Measurements from ENCODE around the gene LZIC. TPM values are rescaled to one million over a fixed set of nuclear protein-coding genes. Genes with fewer than 3 reads are reported as not detected.

The LZIC gene
- total RNA-seq, 1 donor from 2014 or later: 38.0 TPM

GRCh38 chr1:9901148-9902059 is 41.8 kb downstream of the LZIC start:
- Histone ChIP-seq H4K20me1 (ENCODE audit: insufficient read depth, low read length) (peaks cover 39% of the 10 kb centered on the region), H3K27me3 (ENCODE audit: insufficient read depth, low read length) (no peaks in the 10 kb centered on the region), H2AFZ (ENCODE audit: low read depth, low read length) (no peak overlapping the region), H3K4me2 (ENCODE audit: low read length) (no peak overlapping the region), H3K4me1 (ENCODE audit: insufficient read depth, low read length) (peaks cover 14% of the 10 kb centered on the region), H3K4me3 (ENCODE audit: insufficient read depth, low read depth, low read length) (no peak overlapping the region), H3K9me3 (ENCODE audit: insufficient read depth, low read depth, low read length) (no peaks in the 10 kb centered on the region), H3K79me2 (ENCODE audit: insufficient read depth, low read length) (peaks cover 30% of the 10 kb centered on the region), H3K9ac (ENCODE audit: low read length) (no peak overlapping the region), H3K27ac (ENCODE audit: low read depth, low read length) (no peak overlapping the region), H3K36me3 (ENCODE audit: insufficient read depth, low read length) (no peaks in the 10 kb centered on the region)
- no peak for TF ChIP-seq EZH2 (IDR thresholded peaks at IDR 0.05; ENCODE audit: insufficient read depth, low read length)
- TF ChIP-seq, protein P1, sequence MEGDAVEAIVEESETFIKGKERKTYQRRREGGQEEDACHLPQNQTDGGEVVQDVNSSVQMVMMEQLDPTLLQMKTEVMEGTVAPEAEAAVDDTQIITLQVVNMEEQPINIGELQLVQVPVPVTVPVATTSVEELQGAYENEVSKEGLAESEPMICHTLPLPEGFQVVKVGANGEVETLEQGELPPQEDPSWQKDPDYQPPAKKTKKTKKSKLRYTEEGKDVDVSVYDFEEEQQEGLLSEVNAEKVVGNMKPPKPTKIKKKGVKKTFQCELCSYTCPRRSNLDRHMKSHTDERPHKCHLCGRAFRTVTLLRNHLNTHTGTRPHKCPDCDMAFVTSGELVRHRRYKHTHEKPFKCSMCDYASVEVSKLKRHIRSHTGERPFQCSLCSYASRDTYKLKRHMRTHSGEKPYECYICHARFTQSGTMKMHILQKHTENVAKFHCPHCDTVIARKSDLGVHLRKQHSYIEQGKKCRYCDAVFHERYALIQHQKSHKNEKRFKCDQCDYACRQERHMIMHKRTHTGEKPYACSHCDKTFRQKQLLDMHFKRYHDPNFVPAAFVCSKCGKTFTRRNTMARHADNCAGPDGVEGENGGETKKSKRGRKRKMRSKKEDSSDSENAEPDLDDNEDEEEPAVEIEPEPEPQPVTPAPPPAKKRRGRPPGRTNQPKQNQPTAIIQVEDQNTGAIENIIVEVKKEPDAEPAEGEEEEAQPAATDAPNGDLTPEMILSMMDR (IDR thresholded peaks at IDR 0.05; ENCODE audit: insufficient read depth, low read depth, low read length): no peak
- no peak for DNase-seq (ENCODE audit: low read depth)
- H3K4me3 Mint-ChIP-seq (ENCODE audit: unreplicated experiment): no peak overlapping the region
- peaks cover 6% of the 10 kb centered on the region for H3K36me3 Mint-ChIP-seq (ENCODE audit: low read depth, unreplicated experiment)
- H3K9me3 Mint-ChIP-seq (ENCODE audit: unreplicated experiment): no peaks in the 10 kb centered on the region
- no peak for FAIRE-seq
- H3K27me3 Mint-ChIP-seq (ENCODE audit: low read depth, unreplicated experiment): no peaks in the 10 kb centered on the region
- H3K27ac Mint-ChIP-seq (ENCODE audit: unreplicated experiment): no peak overlapping the region
- H3K4me1 Mint-ChIP-seq (ENCODE audit: low read depth, unreplicated experiment): peaks cover 32% of the 10 kb centered on the region

GRCh38 chr1:9900142-9901043 is 42.8 kb downstream of the LZIC start:
- Histone ChIP-seq H3K79me2 (ENCODE audit: insufficient read depth, low read length) (peaks cover 27% of the 10 kb centered on the region), H3K4me3 (ENCODE audit: insufficient read depth, low read depth, low read length) (no peak overlapping the region), H3K27ac (ENCODE audit: low read depth, low read length) (no peak overlapping the region), H3K36me3 (ENCODE audit: insufficient read depth, low read length) (no peaks in the 10 kb centered on the region), H3K9ac (ENCODE audit: low read length) (no peak overlapping the region), H4K20me1 (ENCODE audit: insufficient read depth, low read length) (peaks cover 39% of the 10 kb centered on the region), H2AFZ (ENCODE audit: low read depth, low read length) (no peak overlapping the region), H3K4me2 (ENCODE audit: low read length) (no peak overlapping the region), H3K9me3 (ENCODE audit: insufficient read depth, low read depth, low read length) (no peaks in the 10 kb centered on the region), H3K27me3 (ENCODE audit: insufficient read depth, low read length) (no peaks in the 10 kb centered on the region), H3K4me1 (ENCODE audit: insufficient read depth, low read length) (peaks cover 14% of the 10 kb centered on the region)
- TF ChIP-seq EZH2 (IDR thresholded peaks at IDR 0.05; ENCODE audit: insufficient read depth, low read length): no peak
- TF ChIP-seq, protein P1 (IDR thresholded peaks at IDR 0.05; ENCODE audit: insufficient read depth, low read depth, low read length): no peak
- peaks cover 6% of the 10 kb centered on the region for H3K36me3 Mint-ChIP-seq (ENCODE audit: low read depth, unreplicated experiment)
- H3K4me3 Mint-ChIP-seq (ENCODE audit: unreplicated experiment): no peak overlapping the region
- H3K9me3 Mint-ChIP-seq (ENCODE audit: unreplicated experiment): no peaks in the 10 kb centered on the region
- H3K27me3 Mint-ChIP-seq (ENCODE audit: low read depth, unreplicated experiment): no peaks in the 10 kb centered on the region
- H3K4me1 Mint-ChIP-seq (ENCODE audit: low read depth, unreplicated experiment): peaks cover 28% of the 10 kb centered on the region
- no peak overlapping the region for H3K27ac Mint-ChIP-seq (ENCODE audit: unreplicated experiment)
- FAIRE-seq (no peak), DNase-seq (ENCODE audit: low read depth) (no peak)
